Mucosa of rectum (tissue), 2 donors: ENCODE data around the gene TMEM100.
"Not testable (repeated sequence)": the region's sequence is repeated elsewhere in the genome, so short reads cannot be mapped to it uniquely, and the experiment has no call there.

Experiments used
- H3K27ac ChIP-seq, 2 donors: one replicate each; pipeline ENCODE4 v1.7.0; 2013; ENCODE audit warnings: inconsistent platforms in 2 of 2, low read depth in 2 of 2, low read length in 2 of 2
- H3K27me3 ChIP-seq, 2 donors: one replicate each; pipeline ENCODE4 v1.7.0; 2013; ENCODE audit warnings: low read length in 2 of 2; ENCODE audit not compliant: control insufficient read depth in 2 of 2, insufficient read depth in 2 of 2
- H3K36me3 ChIP-seq, 2 donors: one replicate each; pipeline ENCODE4 v1.7.0; 2013; ENCODE audit warnings: low read length in 2 of 2; ENCODE audit not compliant: control insufficient read depth in 2 of 2, insufficient read depth in 2 of 2
- H3K4me1 ChIP-seq, 2 donors: one replicate each; pipeline ENCODE4 v1.7.0; 2013; ENCODE audit warnings: low read length in 2 of 2, mild to moderate bottlenecking in 1 of 2; ENCODE audit not compliant: control insufficient read depth in 2 of 2, insufficient read depth in 2 of 2
- H3K4me3 ChIP-seq, 2 donors: one replicate each; pipeline ENCODE4 v1.7.0; 2013; ENCODE audit warnings: low read length in 2 of 2
- H3K9ac ChIP-seq, 2 donors: one replicate each; pipeline ENCODE4 v1.7.0; 2013; ENCODE audit warnings: low read length in 2 of 2, low read depth in 1 of 2, mild to moderate bottlenecking in 1 of 2
- H3K9me3 ChIP-seq, 2 donors: one replicate each; pipeline ENCODE4 v1.7.0; 2013; ENCODE audit warnings: low read length in 2 of 2; ENCODE audit not compliant: control insufficient read depth in 2 of 2
- donor health status: healthy.
- donor health status: Normal muscosa, but diverticular disease.

Gene TMEM100

DNA sequence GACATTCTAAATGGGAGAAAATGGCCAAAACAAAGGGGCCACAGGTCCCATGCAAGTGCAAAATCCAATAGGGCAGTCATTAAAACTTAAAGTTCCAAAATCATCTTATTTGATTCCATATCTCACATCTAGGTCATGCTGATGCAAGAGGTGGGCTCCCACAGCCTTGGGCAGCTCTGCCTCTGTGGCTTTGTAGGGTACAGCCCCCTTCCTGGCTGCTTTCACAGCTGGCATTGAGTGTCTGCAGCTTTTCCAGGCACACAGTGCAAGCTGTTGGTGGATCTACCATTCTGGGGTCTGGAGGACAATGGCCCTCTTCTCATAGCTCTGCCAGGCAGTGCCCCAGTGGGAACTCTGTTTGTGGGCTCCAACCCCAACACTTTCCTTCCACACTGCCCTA is 50.7 kb downstream of the TMEM100 start:
- not testable (repeated sequence) for H3K9ac ChIP-seq, H3K4me3 ChIP-seq, H3K27me3 ChIP-seq, H3K27ac ChIP-seq, H3K9me3 ChIP-seq, H3K36me3 ChIP-seq, H3K4me1 ChIP-seq
